ENCODE data around the gene ESYT3. TPM values are rescaled to one million over a fixed set of nuclear protein-coding genes. Genes with fewer than 3 reads are reported as not detected.
"Not testable (repeated sequence)": the region's sequence is repeated elsewhere in the genome, so short reads cannot be mapped to it uniquely, and the experiment has no call there.

Gene ESYT3
- total RNA-seq, 1 donor from 2014 or later: 6.8 TPM

GRCh38 chr3:138476526-138476925 is 42.1 kb downstream of the ESYT3 start:
- Mint-ChIP-seq H3K4me1 (no peaks in the 10 kb centered on the region), H3K27ac (no peak overlapping the region), H3K36me3 (no peaks in the 10 kb centered on the region), H3K4me3 (no peak overlapping the region), H3K27me3 (ENCODE audit: low read depth) (no peaks in the 10 kb centered on the region), H3K9me3 (no peaks in the 10 kb centered on the region)
- no peak for TF ChIP-seq CTCF (IDR thresholded peaks at IDR 0.05; ENCODE audit: unreplicated experiment)
- no peak for DNase-seq (ENCODE audit: low spot score in 2 of 2, unreplicated experiment in 2 of 2)

- H3K27ac Mint-ChIP-seq: no peak overlapping the region
- no peaks in the 10 kb centered on the region for H3K27me3 Mint-ChIP-seq (ENCODE audit: low read depth)
- no peaks in the 10 kb centered on the region for H3K4me1 Mint-ChIP-seq
- H3K9me3 Mint-ChIP-seq: no peaks in the 10 kb centered on the region
- H3K36me3 Mint-ChIP-seq: no peaks in the 10 kb centered on the region
- TF ChIP-seq CTCF (IDR thresholded peaks at IDR 0.05; ENCODE audit: unreplicated experiment): no peak
- no peak overlapping the region for H3K4me3 Mint-ChIP-seq
- DNase-seq (ENCODE audit: low spot score in 2 of 2, unreplicated experiment in 2 of 2): no peak
Observed at GRCh38 chr3:138477120-138477519, 42.7 kb downstream of the ESYT3 start.

GRCh38 chr3:138477801-138478200 is 43.4 kb downstream of the ESYT3 start:
- Mint-ChIP-seq H3K36me3 (no peaks in the 10 kb centered on the region), H3K4me3 (no peak overlapping the region), H3K27ac (no peak overlapping the region), H3K27me3 (ENCODE audit: low read depth) (no peaks in the 10 kb centered on the region), H3K9me3 (no peaks in the 10 kb centered on the region), H3K4me1 (no peaks in the 10 kb centered on the region)
- TF ChIP-seq CTCF (IDR thresholded peaks at IDR 0.05; ENCODE audit: unreplicated experiment): no peak
- no peak for DNase-seq (ENCODE audit: low spot score in 2 of 2, unreplicated experiment in 2 of 2)

GRCh38 chr3:138479438-138479863 is 45.0 kb downstream of the ESYT3 start:
- peak; percentile 54 for TF ChIP-seq CTCF (IDR thresholded peaks at IDR 0.05; ENCODE audit: unreplicated experiment)
- Mint-ChIP-seq H3K4me3 (no peak overlapping the region), H3K27ac (no peak overlapping the region), H3K9me3 (peaks cover 7% of the 10 kb centered on the region), H3K4me1 (no peaks in the 10 kb centered on the region), H3K36me3 (peaks cover 3% of the 10 kb centered on the region), H3K27me3 (ENCODE audit: low read depth) (no peaks in the 10 kb centered on the region)
- no peak for DNase-seq (ENCODE audit: low spot score in 2 of 2, unreplicated experiment in 2 of 2)

GRCh38 chr3:138484672-138485071 is 50.3 kb downstream of the ESYT3 start:
- not testable (repeated sequence) for H3K4me1 Mint-ChIP-seq; H3K27ac Mint-ChIP-seq; DNase-seq (ENCODE audit: low spot score in 2 of 2, unreplicated experiment in 2 of 2); H3K4me3 Mint-ChIP-seq; H3K27me3 Mint-ChIP-seq (ENCODE audit: low read depth)
- peaks cover 46% of the 10 kb centered on the region for H3K9me3 Mint-ChIP-seq
- peaks cover 36% of the 10 kb centered on the region for H3K36me3 Mint-ChIP-seq

- H3K27ac Mint-ChIP-seq; H3K4me1 Mint-ChIP-seq; H3K4me3 Mint-ChIP-seq; H3K27me3 Mint-ChIP-seq (ENCODE audit: low read depth); DNase-seq (ENCODE audit: low spot score in 2 of 2, unreplicated experiment in 2 of 2): not testable (repeated sequence)
- Mint-ChIP-seq H3K36me3 (peaks cover 51% of the 10 kb centered on the region), H3K9me3 (peaks cover 63% of the 10 kb centered on the region)
Observed at GRCh38 chr3:138486580-138486979, 52.2 kb downstream of the ESYT3 start.

- no peak overlapping the region for H3K4me3 Mint-ChIP-seq
- TF ChIP-seq CTCF (IDR thresholded peaks at IDR 0.05; ENCODE audit: unreplicated experiment): no peak
- no peak overlapping the region for H3K27ac Mint-ChIP-seq
Observed at GRCh38 chr3:138491971-138492370, 57.6 kb downstream of the ESYT3 start.

More at GRCh38 chr3:138491971-138492370, 57.6 kb downstream of the ESYT3 start:
- peaks cover 41% of the 10 kb centered on the region for H3K9me3 Mint-ChIP-seq
- no peak for DNase-seq (ENCODE audit: low spot score in 2 of 2, unreplicated experiment in 2 of 2)
- H3K36me3 Mint-ChIP-seq: peaks cover 51% of the 10 kb centered on the region
- no peaks in the 10 kb centered on the region for H3K27me3 Mint-ChIP-seq (ENCODE audit: low read depth)
- H3K4me1 Mint-ChIP-seq: no peaks in the 10 kb centered on the region

Measured in mesothelial cell of epicardium (in vitro differentiated cells).